SK-N-SH (cell line): Measurements from ENCODE around the gene TMEM150C. TPM values are rescaled to one million over a fixed set of nuclear protein-coding genes. Genes with fewer than 3 reads are reported as not detected.
"Not testable (repeated sequence)": the region's sequence is repeated elsewhere in the genome, so short reads cannot be mapped to it uniquely, and the experiment has no call there.

ENCODE experiments used
- CTCF ChIA-PET: fragments of 300-600, 350-600 bp; formaldehyde crosslinking; extraction: SDS; loops from one replicate; lab custom pipeline; 2021; lab: Yijun Ruan, JAX
- POLR2A ChIA-PET: fragments of 350-600 bp; sonication (Branson Sonifier 250); formaldehyde crosslinking; extraction: SDS; loops from one replicate; lab custom pipeline; 2020; ENCODE audit warnings: antibody characterized with exemption, inconsistent platforms; lab: Yijun Ruan, JAX
- DNase-seq: peaks from one replicate; pipeline ENCODE4 v3.0.0; 2012
- H2AFZ ChIP-seq: fragments of 200-600 bp; sonication (generic); 2 replicates; pipeline ENCODE4 v1.8.1; 2016; ENCODE audit warnings: antibody characterized with exemption, mild to moderate bottlenecking, low read depth
- H3F3A ChIP-seq: fragments of 200-600 bp; sonication (generic); replicated peaks from 2 replicates; pipeline ENCODE3; 2016; ENCODE audit warnings: antibody characterized with exemption, mild to moderate bottlenecking; ENCODE audit not compliant: insufficient read depth
- H3K27ac ChIP-seq, 2 experiments: fragments of 200-500 bp in 1 of 2; fragments of 200-600 bp in 1 of 2; sonication (Bioruptor generic) in 1 of 2; sonication (generic), shearing (Covaris generic) in 1 of 2; 2 replicates each; pipeline versions ENCODE4 v1.5.1 to v1.6.1; 2014 to 2016; ENCODE audit warnings: low read depth in 2 of 2, inconsistent platforms in 1 of 2, low read length in 1 of 2, mild to moderate bottlenecking in 1 of 2, mixed read lengths in 1 of 2
- H3K27me3 ChIP-seq: fragments of 200-600 bp; sonication (generic), shearing (Covaris generic); 2 replicates; pipeline ENCODE4 v1.6.1; 2016; ENCODE audit warnings: mixed run types; ENCODE audit not compliant: insufficient read depth
- H3K36me3 ChIP-seq, 2 experiments: fragments of 200-500 bp in 1 of 2; fragments of 200-600 bp in 1 of 2; sonication (Bioruptor generic) in 1 of 2; sonication (generic) in 1 of 2; replicated peaks in 1 of 2; 2 replicates each; pipeline versions ENCODE3 to v1.5.1; 2014 to 2016; ENCODE audit warnings: low read length in 1 of 2, mild to moderate bottlenecking in 1 of 2; ENCODE audit not compliant: insufficient read depth in 2 of 2, control insufficient read depth in 1 of 2
- H3K4me1 ChIP-seq, 2 experiments: fragments of 200-500 bp in 1 of 2; fragments of 200-600 bp in 1 of 2; sonication (Bioruptor generic) in 1 of 2; sonication (generic), shearing (Covaris generic) in 1 of 2; 2 replicates each; pipeline versions ENCODE4 v1.5.1 to v1.6.1; 2014 to 2016; ENCODE audit warnings: low read depth in 1 of 2, low read length in 1 of 2, mixed run types in 1 of 2; ENCODE audit not compliant: insufficient read depth in 2 of 2, control insufficient read depth in 1 of 2
- H3K4me2 ChIP-seq: fragments of 200-600 bp; sonication (generic), shearing (Covaris generic); 2 replicates; pipeline ENCODE4 v1.6.1; 2017; ENCODE audit warnings: mixed run types
- H3K4me3 ChIP-seq, 2 experiments: fragments of 200-500 bp in 1 of 2; fragments of 200-600 bp in 1 of 2; sonication (Bioruptor generic) in 1 of 2; sonication (generic), shearing (Covaris generic) in 1 of 2; 2 replicates each; pipeline versions ENCODE4 v1.5.1 to v1.8.1; 2014 to 2016; ENCODE audit warnings: low read depth in 2 of 2, inconsistent platforms in 1 of 2, low read length in 1 of 2, mild to moderate bottlenecking in 1 of 2, mixed read lengths in 1 of 2, moderate library complexity in 1 of 2
- H3K79me2 ChIP-seq: fragments of 200-600 bp; sonication (generic); 2 replicates; pipeline ENCODE4 v1.8.1; 2017; ENCODE audit warnings: mild to moderate bottlenecking; ENCODE audit not compliant: insufficient read depth
- H3K9ac ChIP-seq: fragments of 200-600 bp; sonication (generic); 2 replicates; pipeline ENCODE4 v1.6.1; 2017; ENCODE audit warnings: mixed run types
- H3K9me2 ChIP-seq: fragments of 200-600 bp; sonication (generic); 2 replicates; pipeline ENCODE4 v1.6.1; 2017; ENCODE audit warnings: mixed run types
- H3K9me3 ChIP-seq: fragments of 200-600 bp; sonication (generic); 2 replicates; pipeline ENCODE4 v1.6.1; 2017; ENCODE audit warnings: mixed run types, mild to moderate bottlenecking, moderate library complexity
- H4K20me1 ChIP-seq: fragments of 200-600 bp; sonication (generic); 2 replicates; pipeline ENCODE4 v1.6.1; 2017; ENCODE audit warnings: mild to moderate bottlenecking, mixed run types; ENCODE audit not compliant: insufficient read depth
- CHD2 ChIP-seq: fragments of 150-350 bp; IDR thresholded peaks from 2 replicates; pipeline ENCODE4 v1.6.1; 2018; ENCODE audit warnings: low read length; ENCODE audit not compliant: partially characterized antibody
- EZH2phosphoT487 ChIP-seq: fragments of 200-600 bp; sonication (generic); IDR thresholded peaks from 2 replicates; pipeline ENCODE4 v1.6.1; 2017; ENCODE audit warnings: low read depth, mixed run types, mild to moderate bottlenecking, antibody characterized with exemption, moderate library complexity, borderline replicate concordance
- RAD21 ChIP-seq: IDR thresholded peaks from 2 replicates; pipeline ENCODE4 v1.6.1; 2012; ENCODE audit warnings: mild to moderate bottlenecking, low read length
- USF1 ChIP-seq: IDR thresholded peaks from 2 replicates; pipeline ENCODE4 v1.4.0; 2012; ENCODE audit warnings: low read depth, borderline replicate concordance
- WGBS: methylation state at CpG from one replicate; pipeline ENCODE4 v1.1.6; 2017; ENCODE audit warnings: low lambda C conversion rate; 5-methylcytosine and 5-hydroxymethylcytosine counted together
- polyA plus RNA-seq, 3 experiments: library from polyadenylated mRNA; depleted of rRNA; stranded (reverse); fragments of >200 nt; gene quantifications; 2 replicates each; pipeline ENCODE4 v1.2.3, GENCODE V29; 2012
- TF ChIP-seq, protein P1 (sequence below): fragments of 200-600 bp; sonication (generic); IDR thresholded peaks from 2 replicates; pipeline ENCODE4 v1.6.1; 2017; ENCODE audit warnings: antibody characterized with exemption, mild to moderate bottlenecking, moderate library complexity
- TF ChIP-seq, protein P2 (sequence below): IDR thresholded peaks from 2 replicates; pipeline ENCODE4 v1.6.1; 2012; ENCODE audit warnings: mild to moderate bottlenecking, low read depth, low read length, moderate library complexity

TMEM150C gene
- polyA plus RNA-seq, 1 of the 3 experiments (the other 2 are of a cell fraction), result 1.0 TPM

DNA sequence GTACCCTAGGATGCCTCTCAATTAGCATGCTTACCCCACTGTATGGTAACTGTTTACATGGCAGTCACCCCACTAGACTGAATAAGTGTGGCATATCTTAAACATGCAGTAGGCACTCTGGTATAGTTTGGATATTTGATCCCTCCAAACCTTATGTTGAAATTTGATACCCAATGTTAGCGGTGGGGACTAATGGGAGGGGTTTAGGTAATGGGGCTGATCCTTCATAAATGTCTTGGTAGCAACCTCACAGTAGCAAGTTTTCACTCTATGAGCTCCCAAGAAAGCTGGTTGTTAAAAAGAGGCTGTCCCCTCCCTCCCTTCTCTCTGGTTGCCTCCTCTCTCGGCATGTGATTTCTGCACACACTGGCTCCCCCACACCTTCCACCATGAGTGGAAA lies 10.1 kb downstream of the TMEM150C start:
- POLR2A ChIA-PET, result no interaction called here

GRCh38 chr4:82547850-82548249 lies 13.9 kb downstream of the TMEM150C start:
- H2AFZ ChIP-seq, H3K4me3 ChIP-seq, H3K79me2 ChIP-seq, CTCF ChIA-PET, H3K27ac ChIP-seq, H3K4me2 ChIP-seq, H3K9me2 ChIP-seq, H3F3A ChIP-seq, POLR2A ChIA-PET, H3K36me3 ChIP-seq, H3K9me3 ChIP-seq, H3K9ac ChIP-seq, H4K20me1 ChIP-seq, DNase-seq, H3K4me1 ChIP-seq, H3K27me3 ChIP-seq: not testable (repeated sequence)
- WGBS, result 90% methylated on average over 3 of the region's 3 CpGs

More for the DNA sequence above, 10.1 kb downstream of the TMEM150C start:
- Histone ChIP-seq H3K4me1 (no peaks in the 10 kb centered on the region), H3K9me3 (no peaks in the 10 kb centered on the region), H3K4me3 (no peak overlapping the region), H3K27ac (no peak overlapping the region), H3K9me2 (no peaks in the 10 kb centered on the region), H3K36me3 (no peaks in the 10 kb centered on the region), H3F3A (no peaks in the 10 kb centered on the region), H4K20me1 (no peaks in the 10 kb centered on the region), H2AFZ (no peak overlapping the region), H3K79me2 (no peaks in the 10 kb centered on the region), H3K4me2 (no peak overlapping the region), H3K9ac (no peak overlapping the region), H3K27me3 (no peaks in the 10 kb centered on the region)
- WGBS, result 71% methylated on average over 2 of the region's 2 CpGs
- CTCF ChIA-PET, result interaction anchor here (0.8 to 1.4 kb wide), 5 partner anchors 10 to 267 kb away, joined by 3 read pairs; no protein-coding TSS in a partner anchor
- no peak for DNase-seq
- TF ChIP-seq EZH2phosphoT487, result no peak
- no peak for TF ChIP-seq CHD2
- TF ChIP-seq, protein P1, sequence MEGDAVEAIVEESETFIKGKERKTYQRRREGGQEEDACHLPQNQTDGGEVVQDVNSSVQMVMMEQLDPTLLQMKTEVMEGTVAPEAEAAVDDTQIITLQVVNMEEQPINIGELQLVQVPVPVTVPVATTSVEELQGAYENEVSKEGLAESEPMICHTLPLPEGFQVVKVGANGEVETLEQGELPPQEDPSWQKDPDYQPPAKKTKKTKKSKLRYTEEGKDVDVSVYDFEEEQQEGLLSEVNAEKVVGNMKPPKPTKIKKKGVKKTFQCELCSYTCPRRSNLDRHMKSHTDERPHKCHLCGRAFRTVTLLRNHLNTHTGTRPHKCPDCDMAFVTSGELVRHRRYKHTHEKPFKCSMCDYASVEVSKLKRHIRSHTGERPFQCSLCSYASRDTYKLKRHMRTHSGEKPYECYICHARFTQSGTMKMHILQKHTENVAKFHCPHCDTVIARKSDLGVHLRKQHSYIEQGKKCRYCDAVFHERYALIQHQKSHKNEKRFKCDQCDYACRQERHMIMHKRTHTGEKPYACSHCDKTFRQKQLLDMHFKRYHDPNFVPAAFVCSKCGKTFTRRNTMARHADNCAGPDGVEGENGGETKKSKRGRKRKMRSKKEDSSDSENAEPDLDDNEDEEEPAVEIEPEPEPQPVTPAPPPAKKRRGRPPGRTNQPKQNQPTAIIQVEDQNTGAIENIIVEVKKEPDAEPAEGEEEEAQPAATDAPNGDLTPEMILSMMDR, result no peak
- TF ChIP-seq USF1, result no peak
- TF ChIP-seq, protein P2, sequence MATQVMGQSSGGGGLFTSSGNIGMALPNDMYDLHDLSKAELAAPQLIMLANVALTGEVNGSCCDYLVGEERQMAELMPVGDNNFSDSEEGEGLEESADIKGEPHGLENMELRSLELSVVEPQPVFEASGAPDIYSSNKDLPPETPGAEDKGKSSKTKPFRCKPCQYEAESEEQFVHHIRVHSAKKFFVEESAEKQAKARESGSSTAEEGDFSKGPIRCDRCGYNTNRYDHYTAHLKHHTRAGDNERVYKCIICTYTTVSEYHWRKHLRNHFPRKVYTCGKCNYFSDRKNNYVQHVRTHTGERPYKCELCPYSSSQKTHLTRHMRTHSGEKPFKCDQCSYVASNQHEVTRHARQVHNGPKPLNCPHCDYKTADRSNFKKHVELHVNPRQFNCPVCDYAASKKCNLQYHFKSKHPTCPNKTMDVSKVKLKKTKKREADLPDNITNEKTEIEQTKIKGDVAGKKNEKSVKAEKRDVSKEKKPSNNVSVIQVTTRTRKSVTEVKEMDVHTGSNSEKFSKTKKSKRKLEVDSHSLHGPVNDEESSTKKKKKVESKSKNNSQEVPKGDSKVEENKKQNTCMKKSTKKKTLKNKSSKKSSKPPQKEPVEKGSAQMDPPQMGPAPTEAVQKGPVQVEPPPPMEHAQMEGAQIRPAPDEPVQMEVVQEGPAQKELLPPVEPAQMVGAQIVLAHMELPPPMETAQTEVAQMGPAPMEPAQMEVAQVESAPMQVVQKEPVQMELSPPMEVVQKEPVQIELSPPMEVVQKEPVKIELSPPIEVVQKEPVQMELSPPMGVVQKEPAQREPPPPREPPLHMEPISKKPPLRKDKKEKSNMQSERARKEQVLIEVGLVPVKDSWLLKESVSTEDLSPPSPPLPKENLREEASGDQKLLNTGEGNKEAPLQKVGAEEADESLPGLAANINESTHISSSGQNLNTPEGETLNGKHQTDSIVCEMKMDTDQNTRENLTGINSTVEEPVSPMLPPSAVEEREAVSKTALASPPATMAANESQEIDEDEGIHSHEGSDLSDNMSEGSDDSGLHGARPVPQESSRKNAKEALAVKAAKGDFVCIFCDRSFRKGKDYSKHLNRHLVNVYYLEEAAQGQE, result no peak
- TF ChIP-seq RAD21, result no peak
